Mammary epithelial cell (primary cell): ENCODE results near the gene ZNF292.

Experiments
- CTCF ChIP-seq, 2 donors: IDR thresholded peaks in 1 of 2; conservative IDR thresholded peaks in 1 of 2; 2 replicates each; pipeline ENCODE4 v1.5.1; 2011 to 2012; ENCODE audit warnings: inconsistent platforms in 2 of 2, low read length in 2 of 2, mild to moderate bottlenecking in 2 of 2, control low read depth in 1 of 2, low read depth in 1 of 2; ENCODE audit not compliant: insufficient read depth in 1 of 2; ENCODE audit errors: extremely low read depth in 1 of 2
- EZH2 ChIP-seq: IDR thresholded peaks from 2 replicates; pipeline ENCODE4 v1.6.1; 2012; ENCODE audit warnings: low read length, inconsistent platforms, borderline replicate concordance

DNA sequence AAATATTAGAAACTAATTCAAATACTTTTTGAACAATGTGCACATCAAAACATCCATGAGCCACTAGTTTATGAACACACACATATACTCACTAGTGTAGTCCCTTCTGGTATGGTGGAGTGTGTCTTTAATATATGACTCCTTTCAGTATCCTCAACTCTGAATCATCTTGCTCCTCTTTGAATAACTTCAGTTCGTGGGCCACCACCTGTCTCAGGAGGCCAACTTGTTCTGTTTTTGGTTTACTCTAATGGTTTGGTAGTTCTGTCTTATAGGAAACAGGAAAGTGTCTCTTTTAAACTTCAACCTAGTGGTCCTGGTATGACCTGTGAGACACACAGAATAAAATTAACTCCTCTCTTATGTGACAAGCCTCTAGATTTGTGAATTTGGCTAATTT lies 55.6 kb downstream of the ZNF292 start:
- no peak for TF ChIP-seq CTCF (conservative IDR thresholded peaks at IDR 0.05 in 1 of 2, IDR thresholded peaks at IDR 0.05 in 1 of 2; ENCODE audit: extremely low read depth in 1 of 2, insufficient read depth in 1 of 2, low read depth in 1 of 2, low read length in 2 of 2)
- no peak for TF ChIP-seq EZH2
